Measurements from ENCODE around the gene SELENOV. TPM values are rescaled to one million over a fixed set of nuclear protein-coding genes. Genes with fewer than 3 reads are reported as not detected.

Gene SELENOV
- total RNA-seq, 1 experiment from 2014 or later, result 0.80 TPM

DNA sequence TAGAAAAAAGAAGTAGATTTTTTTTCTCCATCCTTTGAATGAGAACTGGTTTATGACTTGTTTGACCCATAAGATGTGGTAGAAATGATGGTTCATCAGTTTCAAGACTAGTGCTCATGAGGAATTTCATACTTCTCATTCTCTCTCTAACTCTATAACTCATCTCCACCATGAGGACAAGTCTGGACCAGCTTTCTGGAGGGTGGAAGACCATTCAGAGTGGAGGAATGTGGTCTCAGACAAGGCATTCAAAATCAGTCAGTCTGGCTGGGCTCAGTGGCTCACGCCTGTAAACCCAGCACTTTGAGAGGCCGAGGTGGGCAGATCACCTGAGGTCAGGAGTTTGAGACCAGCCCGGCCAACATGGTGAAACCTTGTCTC lies 28.5 kb downstream of the SELENOV start:
- ChIA-PET POLR2A (interaction anchor here (0.5 to 2.1 kb wide), 2 partner anchors 108 to 291 kb away, joined by 8 to 21 read pairs; partner anchors contain the start of genes DYRK1B and RPS16), CTCF (interaction anchor here (0.6 to 17.8 kb wide), 6 partner anchors 8 to 249 kb away, joined by 3 to 508 read pairs (median 9); no protein-coding TSS in a partner anchor)
- no TSS peak for BruUV-seq (replicated peaks)
- no peak for ATAC-seq
- no peaks in the 10 kb centered on the region for H3K36me3 ChIP-seq (ENCODE audit: control insufficient read depth, insufficient read depth, low read length)
- H3K9me3 ChIP-seq (ENCODE audit: control insufficient read depth, insufficient read depth, low read depth, low read length), result no peaks in the 10 kb centered on the region
- no peak for DNase-seq (ENCODE audit: low read depth, low spot score)
- TF ChIP-seq, protein P1, sequence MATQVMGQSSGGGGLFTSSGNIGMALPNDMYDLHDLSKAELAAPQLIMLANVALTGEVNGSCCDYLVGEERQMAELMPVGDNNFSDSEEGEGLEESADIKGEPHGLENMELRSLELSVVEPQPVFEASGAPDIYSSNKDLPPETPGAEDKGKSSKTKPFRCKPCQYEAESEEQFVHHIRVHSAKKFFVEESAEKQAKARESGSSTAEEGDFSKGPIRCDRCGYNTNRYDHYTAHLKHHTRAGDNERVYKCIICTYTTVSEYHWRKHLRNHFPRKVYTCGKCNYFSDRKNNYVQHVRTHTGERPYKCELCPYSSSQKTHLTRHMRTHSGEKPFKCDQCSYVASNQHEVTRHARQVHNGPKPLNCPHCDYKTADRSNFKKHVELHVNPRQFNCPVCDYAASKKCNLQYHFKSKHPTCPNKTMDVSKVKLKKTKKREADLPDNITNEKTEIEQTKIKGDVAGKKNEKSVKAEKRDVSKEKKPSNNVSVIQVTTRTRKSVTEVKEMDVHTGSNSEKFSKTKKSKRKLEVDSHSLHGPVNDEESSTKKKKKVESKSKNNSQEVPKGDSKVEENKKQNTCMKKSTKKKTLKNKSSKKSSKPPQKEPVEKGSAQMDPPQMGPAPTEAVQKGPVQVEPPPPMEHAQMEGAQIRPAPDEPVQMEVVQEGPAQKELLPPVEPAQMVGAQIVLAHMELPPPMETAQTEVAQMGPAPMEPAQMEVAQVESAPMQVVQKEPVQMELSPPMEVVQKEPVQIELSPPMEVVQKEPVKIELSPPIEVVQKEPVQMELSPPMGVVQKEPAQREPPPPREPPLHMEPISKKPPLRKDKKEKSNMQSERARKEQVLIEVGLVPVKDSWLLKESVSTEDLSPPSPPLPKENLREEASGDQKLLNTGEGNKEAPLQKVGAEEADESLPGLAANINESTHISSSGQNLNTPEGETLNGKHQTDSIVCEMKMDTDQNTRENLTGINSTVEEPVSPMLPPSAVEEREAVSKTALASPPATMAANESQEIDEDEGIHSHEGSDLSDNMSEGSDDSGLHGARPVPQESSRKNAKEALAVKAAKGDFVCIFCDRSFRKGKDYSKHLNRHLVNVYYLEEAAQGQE (IDR thresholded peaks at IDR 0.05; ENCODE audit: insufficient read depth in 1 of 2, low read depth in 2 of 2, low read length in 1 of 2), result no peak
- TF ChIP-seq SIN3A (IDR thresholded peaks at IDR 0.05; ENCODE audit: borderline replicate concordance, insufficient read depth, low read depth, low read length) (no peak), POLR2AphosphoS5 (IDR thresholded peaks at IDR 0.05; ENCODE audit: low read depth, low read length) (no peak), TCF7L2 (IDR thresholded peaks at IDR 0.05; ENCODE audit: low read depth, low read length) (no peak)
- TF ChIP-seq, protein P2, sequence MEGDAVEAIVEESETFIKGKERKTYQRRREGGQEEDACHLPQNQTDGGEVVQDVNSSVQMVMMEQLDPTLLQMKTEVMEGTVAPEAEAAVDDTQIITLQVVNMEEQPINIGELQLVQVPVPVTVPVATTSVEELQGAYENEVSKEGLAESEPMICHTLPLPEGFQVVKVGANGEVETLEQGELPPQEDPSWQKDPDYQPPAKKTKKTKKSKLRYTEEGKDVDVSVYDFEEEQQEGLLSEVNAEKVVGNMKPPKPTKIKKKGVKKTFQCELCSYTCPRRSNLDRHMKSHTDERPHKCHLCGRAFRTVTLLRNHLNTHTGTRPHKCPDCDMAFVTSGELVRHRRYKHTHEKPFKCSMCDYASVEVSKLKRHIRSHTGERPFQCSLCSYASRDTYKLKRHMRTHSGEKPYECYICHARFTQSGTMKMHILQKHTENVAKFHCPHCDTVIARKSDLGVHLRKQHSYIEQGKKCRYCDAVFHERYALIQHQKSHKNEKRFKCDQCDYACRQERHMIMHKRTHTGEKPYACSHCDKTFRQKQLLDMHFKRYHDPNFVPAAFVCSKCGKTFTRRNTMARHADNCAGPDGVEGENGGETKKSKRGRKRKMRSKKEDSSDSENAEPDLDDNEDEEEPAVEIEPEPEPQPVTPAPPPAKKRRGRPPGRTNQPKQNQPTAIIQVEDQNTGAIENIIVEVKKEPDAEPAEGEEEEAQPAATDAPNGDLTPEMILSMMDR (IDR thresholded peaks at IDR 0.05), result no peak
- H3K4me3 ChIP-seq (ENCODE audit: low read depth in 2 of 2, low read length in 2 of 2), result no peak overlapping the region
- peaks cover 22% of the 10 kb centered on the region for H3K4me1 ChIP-seq (ENCODE audit: control insufficient read depth, insufficient read depth, low read length)
- H3K27me3 ChIP-seq (ENCODE audit: control insufficient read depth, insufficient read depth, low read length), result peaks cover 24% of the 10 kb centered on the region
- no peak overlapping the region for H3K27ac ChIP-seq (ENCODE audit: low read length)
- intact Hi-C loops (cut with micrococcal nuclease; ENCODE audit: unreplicated experiment) (loop anchor here (5.0 kb wide), 1 partner anchor 289 kb away; the partner anchor contains the start of gene DYRK1B), in situ Hi-C loops (cut with HindIII; ENCODE audit: low pct_unique_long_range_greater_than_20kb, low sequenced_read_pairs) (loop anchor here (5.0 to 10.0 kb wide), 2 partner anchors 41 to 321 kb away; no protein-coding TSS in a partner anchor)

DNA sequence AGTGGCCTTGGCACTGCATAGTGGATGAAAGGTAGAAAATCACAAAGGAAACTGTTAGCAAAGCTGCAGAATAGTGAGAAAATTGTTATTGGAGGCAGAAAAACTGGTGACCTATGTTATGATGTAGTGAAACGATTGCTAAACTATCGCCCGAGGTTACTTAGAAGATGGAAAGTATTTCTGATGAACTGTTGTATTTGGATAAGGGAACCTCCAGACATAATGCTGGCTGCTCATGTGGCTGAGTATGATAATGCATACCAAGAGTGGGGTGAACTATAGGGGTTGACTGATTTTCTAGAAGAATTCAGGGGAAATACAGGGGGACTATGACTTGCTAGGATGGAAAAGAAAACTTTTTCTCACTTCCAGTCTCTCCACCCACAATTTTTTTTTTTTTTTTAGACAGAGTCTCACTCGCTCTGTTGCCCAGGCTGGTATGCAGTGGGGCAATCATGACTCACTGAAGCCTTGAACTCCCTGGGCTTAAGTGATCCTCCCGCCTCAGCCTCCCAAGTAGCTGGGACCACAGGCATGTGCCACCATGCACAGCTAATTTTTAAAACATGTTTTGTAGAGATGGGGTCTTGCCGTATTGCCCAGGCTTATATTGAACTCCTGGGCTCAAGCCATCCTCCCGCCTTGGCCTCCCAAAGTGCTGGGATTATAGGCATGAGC lies 29.4 kb downstream of the SELENOV start:
- peaks cover 24% of the 10 kb centered on the region for H3K27me3 ChIP-seq (ENCODE audit: control insufficient read depth, insufficient read depth, low read length)
- POLR2A ChIA-PET, result interaction anchor here (0.6 to 3.5 kb wide), 6 partner anchors 30 to 886 kb away, joined by 3 to 24 read pairs (median 4); partner anchors contain the start of gene RPS16
- H3K4me1 ChIP-seq (ENCODE audit: control insufficient read depth, insufficient read depth, low read length), result peaks cover 15% of the 10 kb centered on the region
- BruUV-seq (replicated peaks), result no TSS peak
- TF ChIP-seq, protein P1 (IDR thresholded peaks at IDR 0.05; ENCODE audit: insufficient read depth in 1 of 2, low read depth in 2 of 2, low read length in 1 of 2), result no peak
- TF ChIP-seq, protein P2 (IDR thresholded peaks at IDR 0.05), result no peak
- TF ChIP-seq SIN3A (IDR thresholded peaks at IDR 0.05; ENCODE audit: borderline replicate concordance, insufficient read depth, low read depth, low read length) (no peak), TCF7L2 (IDR thresholded peaks at IDR 0.05; ENCODE audit: low read depth, low read length) (no peak), POLR2AphosphoS5 (IDR thresholded peaks at IDR 0.05; ENCODE audit: low read depth, low read length) (no peak)
- H3K9me3 ChIP-seq (ENCODE audit: control insufficient read depth, insufficient read depth, low read depth, low read length), result no peaks in the 10 kb centered on the region
- H3K36me3 ChIP-seq (ENCODE audit: control insufficient read depth, insufficient read depth, low read length), result no peaks in the 10 kb centered on the region
- CTCF ChIA-PET, result interaction anchor here (0.5 to 17.8 kb wide), 14 partner anchors 8 to 463 kb away, joined by 3 to 508 read pairs (median 4); partner anchors contain the start of genes RPS16 and SUPT5H
- in situ Hi-C loops (cut with HindIII; ENCODE audit: low pct_unique_long_range_greater_than_20kb, low sequenced_read_pairs) (loop anchor here (5.0 to 10.0 kb wide), 2 partner anchors 42 to 320 kb away; no protein-coding TSS in a partner anchor), intact Hi-C loops (cut with micrococcal nuclease; ENCODE audit: unreplicated experiment) (loop anchor here (5.0 kb wide), 1 partner anchor 288 kb away; the partner anchor contains the start of gene DYRK1B)
- DNase-seq (ENCODE audit: low read depth, low spot score), result no peak
- no peak overlapping the region for H3K4me3 ChIP-seq (ENCODE audit: low read depth in 2 of 2, low read length in 2 of 2)
- H3K27ac ChIP-seq (ENCODE audit: low read length), result no peak overlapping the region
- no peak for ATAC-seq
